Neural cell (in vitro differentiated cells): ENCODE results near the gene RASGRP4. TPM values are rescaled to one million over a fixed set of nuclear protein-coding genes. Genes with fewer than 3 reads are reported as not detected.

Experiments
- H2AFZ ChIP-seq: fragments of 200-600, 300-800 bp; sonication (generic), shearing (Covaris generic); 2 replicates; pipeline ENCODE4 v1.6.0; 2014; ENCODE audit warnings: low read depth, mild to moderate bottlenecking, antibody characterized with exemption, low read length, moderate library complexity
- H3F3A ChIP-seq: fragments of 200-600 bp; shearing (Covaris generic); 2 replicates; pipeline ENCODE4 v1.6.1; 2016; ENCODE audit warnings: mild to moderate bottlenecking, moderate library complexity, mixed read lengths, antibody characterized with exemption, low read length; ENCODE audit not compliant: insufficient read depth, poor library complexity, severe bottlenecking
- H3K27ac ChIP-seq: fragments of 200-600, 300-800 bp; sonication (generic), shearing (Covaris generic); 2 replicates; pipeline ENCODE4 v1.5.1; 2014; ENCODE audit warnings: mild to moderate bottlenecking, low read length, moderate library complexity
- H3K27me3 ChIP-seq: fragments of 300-800, 200-600 bp; sonication (generic), shearing (Covaris generic); 2 replicates; pipeline ENCODE4 v1.6.0; 2014; ENCODE audit warnings: mild to moderate bottlenecking, low read depth, low read length, moderate library complexity; ENCODE audit not compliant: insufficient read depth
- H3K36me3 ChIP-seq: fragments of 300-800, 200-600 bp; sonication (generic), shearing (Covaris generic); 2 replicates; pipeline ENCODE4 v1.5.1; 2014; ENCODE audit warnings: mild to moderate bottlenecking, antibody characterized with exemption, low read length, moderate library complexity; ENCODE audit not compliant: insufficient read depth
- H3K4me2 ChIP-seq: fragments of 300-800, 200-600 bp; sonication (generic), shearing (Covaris generic); 2 replicates; pipeline ENCODE4 v1.6.0; 2014; ENCODE audit warnings: mild to moderate bottlenecking, low read length
- H3K4me3 ChIP-seq: fragments of 300-800, 200-600 bp; sonication (generic), shearing (Covaris generic); 2 replicates; pipeline ENCODE4 v1.5.1; 2014; ENCODE audit warnings: mild to moderate bottlenecking, low read length, moderate library complexity
- H3K79me2 ChIP-seq: fragments of 200-600 bp; shearing (Covaris generic); replicated peaks from 2 replicates; pipeline ENCODE4 v1.6.0; 2014; ENCODE audit warnings: mild to moderate bottlenecking, low read length, moderate library complexity; ENCODE audit not compliant: insufficient read depth
- H3K9ac ChIP-seq: fragments of 300-800, 200-600 bp; sonication (generic), shearing (Covaris generic); 2 replicates; pipeline ENCODE4 v1.6.1; 2016; ENCODE audit warnings: mild to moderate bottlenecking, low read length, mixed read lengths
- H3K9me2 ChIP-seq: fragments of 200-600 bp; shearing (Covaris generic); 2 replicates; pipeline ENCODE4 v1.6.1; 2016; ENCODE audit warnings: mild to moderate bottlenecking, low read length, mixed read lengths; ENCODE audit not compliant: insufficient read depth
- H3K9me3 ChIP-seq: fragments of 200-600, 300-800 bp; sonication (generic), shearing (Covaris generic); 2 replicates; pipeline ENCODE4 v1.6.1; 2016; ENCODE audit warnings: mild to moderate bottlenecking, mixed run types, low read length, moderate library complexity, mixed read lengths
- H4K20me1 ChIP-seq: fragments of 200-600 bp; shearing (Covaris generic); 2 replicates; pipeline ENCODE4 v1.6.1; 2016; ENCODE audit warnings: mild to moderate bottlenecking, mixed run types; ENCODE audit not compliant: insufficient read depth
- EP300 ChIP-seq: fragments of 450-650 bp; conservative IDR thresholded peaks from 2 replicates; pipeline ENCODE4 v1.6.1; 2014; ENCODE audit warnings: antibody characterized with exemption, mild to moderate bottlenecking, moderate library complexity; ENCODE audit not compliant: poor library complexity, severe bottlenecking
- POLR2AphosphoS5 ChIP-seq: IDR thresholded peaks from 2 replicates; pipeline ENCODE4 v1.6.1; 2012
- SMC3 ChIP-seq: fragments of 450-650 bp; conservative IDR thresholded peaks from 2 replicates; pipeline ENCODE4 v1.6.1; 2014; ENCODE audit warnings: antibody characterized with exemption, mild to moderate bottlenecking, moderate library complexity; ENCODE audit not compliant: poor library complexity
- TAF1 ChIP-seq: IDR thresholded peaks from 2 replicates; pipeline ENCODE4 v1.6.1; 2012; ENCODE audit warnings: low read depth
- polyA plus RNA-seq: library from polyadenylated mRNA; depleted of rRNA; stranded (reverse); fragments of >200 nt; gene quantifications from 2 replicates; pipeline ENCODE4 v1.2.3, GENCODE V29; 2014

RASGRP4 gene
- polyA plus RNA-seq, 1 donor from 2014 or later, result not detected

- H2AFZ ChIP-seq, result no peak overlapping the region
- H3K27ac ChIP-seq, result no peak overlapping the region
- H3K9me2 ChIP-seq, result no peaks in the 10 kb centered on the region
- H3K9ac ChIP-seq, result no peak overlapping the region
- no peaks in the 10 kb centered on the region for H3K79me2 ChIP-seq
- no peaks in the 10 kb centered on the region for H3K36me3 ChIP-seq
- no peaks in the 10 kb centered on the region for H4K20me1 ChIP-seq
- no peaks in the 10 kb centered on the region for H3K9me3 ChIP-seq
- H3K27me3 ChIP-seq, result peaks cover 23% of the 10 kb centered on the region
- no peak overlapping the region for H3K4me2 ChIP-seq
- no peak overlapping the region for H3K4me3 ChIP-seq
- TF ChIP-seq TAF1, result no peak
- TF ChIP-seq EP300, result no peak
- no peak for TF ChIP-seq POLR2AphosphoS5
- no peak for TF ChIP-seq SMC3
- no peaks in the 10 kb centered on the region for H3F3A ChIP-seq
Measured at GRCh38 chr19:38359242-38360021, 66.6 kb downstream of the RASGRP4 start.

Other genes starting within 250 kb of the RASGRP4 start
- gene DPF1, start 202.0 kb downstream of the RASGRP4 start, polyA plus RNA-seq, result 118 and 132 TPM in 2 replicates
- gene PPP1R14A, start 169.8 kb downstream of the RASGRP4 start, polyA plus RNA-seq, result not detected in 2 replicates
- gene SPINT2, start 161.6 kb downstream of the RASGRP4 start, polyA plus RNA-seq, result 236 and 378 TPM in 2 replicates
- not detected in 2 replicates for gene C19orf33, start 122.0 kb downstream of the RASGRP4 start, polyA plus RNA-seq
- gene YIF1B, start 110.3 kb downstream of the RASGRP4 start, polyA plus RNA-seq, result 84.0 and 105 TPM in 2 replicates
- gene KCNK6, start 106.4 kb downstream of the RASGRP4 start, polyA plus RNA-seq, result not detected in 2 replicates
- 16.0 and 17.1 TPM in 2 replicates for gene CATSPERG, start 90.4 kb downstream of the RASGRP4 start, polyA plus RNA-seq
- gene PSMD8, start 51.6 kb downstream of the RASGRP4 start, polyA plus RNA-seq, result 334 and 380 TPM in 2 replicates
- gene GGN, start 38.2 kb downstream of the RASGRP4 start, polyA plus RNA-seq, result 0.21 and 0.28 TPM in 2 replicates
- 4.9 and 13.7 TPM in 2 replicates for gene SPRED3, start 37.5 kb downstream of the RASGRP4 start, polyA plus RNA-seq
- 57.0 and 79.3 TPM in 2 replicates for gene FAM98C, start 23.1 kb downstream of the RASGRP4 start, polyA plus RNA-seq
- 0.44 and 0.69 TPM in 2 replicates for gene RYR1, start 7.5 kb upstream of the RASGRP4 start, polyA plus RNA-seq
- 1.0 and 1.2 TPM in 2 replicates for gene MAP4K1, start 191.7 kb upstream of the RASGRP4 start, polyA plus RNA-seq
- gene EIF3K, start 193.0 kb upstream of the RASGRP4 start, polyA plus RNA-seq, result 419 and 462 TPM in 2 replicates
- 54.0 and 54.1 TPM in 2 replicates for gene ACTN4, start 221.4 kb upstream of the RASGRP4 start, polyA plus RNA-seq